ENCODE data around the gene TAF4. TPM values are rescaled to one million over a fixed set of nuclear protein-coding genes. Genes with fewer than 3 reads are reported as not detected.

TAF4 gene
- total RNA-seq, 4 donors from 2014 or later, result 7.7 to 16.0 (median 10.7) TPM

DNA sequence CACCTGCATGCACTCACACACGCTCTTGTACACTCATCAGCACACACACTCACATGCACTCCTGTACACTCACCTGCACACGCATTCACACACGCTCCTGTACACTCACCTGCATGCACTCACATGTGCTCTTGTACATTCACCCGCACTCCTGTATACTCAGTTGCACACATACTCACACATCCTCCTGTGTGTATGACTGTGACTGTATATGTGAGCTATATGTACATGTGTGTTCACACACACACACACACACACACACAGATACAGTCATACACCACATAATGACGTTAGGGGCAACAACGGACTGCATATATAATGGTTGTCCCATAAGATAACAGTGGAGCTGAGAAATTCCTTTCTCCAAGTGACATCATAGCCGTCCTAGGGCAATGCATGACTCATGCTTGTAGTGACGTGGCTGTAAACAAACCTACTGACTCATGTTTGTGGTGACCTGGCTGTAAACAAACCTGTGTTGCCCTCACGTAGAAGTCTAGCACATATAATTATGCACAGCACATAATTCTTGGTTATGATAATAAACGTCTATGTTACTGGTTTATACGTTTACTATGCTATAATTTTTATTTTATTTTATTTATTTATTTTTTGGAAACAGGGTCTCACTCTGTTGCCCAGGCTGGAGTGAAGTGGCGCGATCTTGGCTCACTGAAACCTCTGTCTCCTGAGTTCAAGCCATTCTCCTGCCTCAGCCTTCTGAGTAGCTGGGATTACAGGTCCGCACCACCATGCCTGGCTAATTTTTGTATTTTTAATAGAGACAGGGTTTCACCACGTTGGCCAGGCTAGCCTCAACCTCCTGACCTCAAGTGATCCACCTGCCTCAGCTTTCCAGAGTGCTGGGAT lies 22.8 kb upstream of the TAF4 start:
- TF ChIP-seq, protein P1, sequence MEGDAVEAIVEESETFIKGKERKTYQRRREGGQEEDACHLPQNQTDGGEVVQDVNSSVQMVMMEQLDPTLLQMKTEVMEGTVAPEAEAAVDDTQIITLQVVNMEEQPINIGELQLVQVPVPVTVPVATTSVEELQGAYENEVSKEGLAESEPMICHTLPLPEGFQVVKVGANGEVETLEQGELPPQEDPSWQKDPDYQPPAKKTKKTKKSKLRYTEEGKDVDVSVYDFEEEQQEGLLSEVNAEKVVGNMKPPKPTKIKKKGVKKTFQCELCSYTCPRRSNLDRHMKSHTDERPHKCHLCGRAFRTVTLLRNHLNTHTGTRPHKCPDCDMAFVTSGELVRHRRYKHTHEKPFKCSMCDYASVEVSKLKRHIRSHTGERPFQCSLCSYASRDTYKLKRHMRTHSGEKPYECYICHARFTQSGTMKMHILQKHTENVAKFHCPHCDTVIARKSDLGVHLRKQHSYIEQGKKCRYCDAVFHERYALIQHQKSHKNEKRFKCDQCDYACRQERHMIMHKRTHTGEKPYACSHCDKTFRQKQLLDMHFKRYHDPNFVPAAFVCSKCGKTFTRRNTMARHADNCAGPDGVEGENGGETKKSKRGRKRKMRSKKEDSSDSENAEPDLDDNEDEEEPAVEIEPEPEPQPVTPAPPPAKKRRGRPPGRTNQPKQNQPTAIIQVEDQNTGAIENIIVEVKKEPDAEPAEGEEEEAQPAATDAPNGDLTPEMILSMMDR (IDR thresholded peaks at IDR 0.05; ENCODE audit: low read depth), result no peak

DNA sequence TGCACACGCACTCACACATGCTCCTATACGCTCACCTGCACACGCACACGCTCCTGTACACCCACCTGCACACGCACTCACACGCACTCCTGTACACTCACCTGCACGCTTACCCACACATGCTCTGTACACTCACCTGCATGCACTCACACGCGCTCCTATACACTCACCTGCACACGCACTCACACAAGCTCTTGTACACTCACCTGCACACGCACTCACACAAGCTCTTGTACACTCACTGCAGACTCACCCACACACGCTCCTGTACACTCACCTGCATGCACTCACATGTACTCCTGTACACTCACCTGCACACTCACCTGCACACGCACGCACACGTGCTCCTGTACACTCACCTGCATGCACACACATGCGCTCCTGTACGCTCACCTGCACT lies 22.0 kb upstream of the TAF4 start:
- TF ChIP-seq, protein P1 (IDR thresholded peaks at IDR 0.05; ENCODE audit: low read depth), result no peak

- TF ChIP-seq, protein P1 (IDR thresholded peaks at IDR 0.05; ENCODE audit: low read depth), result no peak
These were observed 21.5 kb upstream of the TAF4 start for GRCh38 chr20:62087227-62087626.

GRCh38 chr20:62085206-62085605 lies 19.5 kb upstream of the TAF4 start:
- TF ChIP-seq, protein P1 (IDR thresholded peaks at IDR 0.05; ENCODE audit: low read depth), result no peak

GRCh38 chr20:62083312-62083711 lies 17.6 kb upstream of the TAF4 start:
- TF ChIP-seq, protein P1 (IDR thresholded peaks at IDR 0.05; ENCODE audit: low read depth), result no peak

GRCh38 chr20:62080249-62080990 lies 14.7 kb upstream of the TAF4 start:
- TF ChIP-seq, protein P1 (IDR thresholded peaks at IDR 0.05; ENCODE audit: low read depth), result no peak

GRCh38 chr20:62079166-62079565 lies 13.5 kb upstream of the TAF4 start:
- TF ChIP-seq, protein P1 (IDR thresholded peaks at IDR 0.05; ENCODE audit: low read depth), result no peak
